Measurements from ENCODE around the gene RAC3.

The RAC3 gene

DNA sequence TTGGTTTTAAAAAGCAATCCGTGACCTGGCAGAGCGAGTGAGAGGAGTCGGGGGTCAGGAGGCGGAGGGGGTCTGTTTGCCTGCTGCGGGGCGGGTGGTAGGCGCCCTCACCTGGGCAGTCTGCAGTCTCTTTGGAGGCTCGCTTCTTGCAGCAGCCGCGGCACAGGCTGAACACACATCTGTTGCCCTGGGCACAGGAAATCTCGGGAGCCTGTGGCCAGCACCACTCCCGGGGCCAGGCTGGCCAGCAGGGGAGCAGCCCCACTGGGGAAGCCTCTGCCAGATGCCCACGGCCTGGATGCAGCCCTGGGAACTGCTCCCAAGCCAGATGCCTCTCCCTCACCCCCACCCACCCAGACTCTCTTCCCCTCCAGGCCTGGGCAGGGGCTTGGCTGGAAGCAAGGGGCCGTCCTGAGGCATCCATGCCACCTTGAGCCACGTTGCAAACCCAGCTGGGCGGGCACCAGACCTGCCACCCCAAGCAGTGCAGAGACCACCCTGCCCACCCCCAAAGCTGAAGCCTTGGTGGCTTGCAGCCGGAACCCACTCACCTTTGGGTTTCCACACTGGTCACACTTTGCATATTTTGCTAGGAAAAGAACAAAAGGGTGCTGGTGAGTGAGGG, 26.9 kb downstream of the RAC3 start:
- DNase-seq = no peak

GRCh38 chr17:82058855-82059249, 27.4 kb downstream of the RAC3 start:
- no peak for DNase-seq

DNA sequence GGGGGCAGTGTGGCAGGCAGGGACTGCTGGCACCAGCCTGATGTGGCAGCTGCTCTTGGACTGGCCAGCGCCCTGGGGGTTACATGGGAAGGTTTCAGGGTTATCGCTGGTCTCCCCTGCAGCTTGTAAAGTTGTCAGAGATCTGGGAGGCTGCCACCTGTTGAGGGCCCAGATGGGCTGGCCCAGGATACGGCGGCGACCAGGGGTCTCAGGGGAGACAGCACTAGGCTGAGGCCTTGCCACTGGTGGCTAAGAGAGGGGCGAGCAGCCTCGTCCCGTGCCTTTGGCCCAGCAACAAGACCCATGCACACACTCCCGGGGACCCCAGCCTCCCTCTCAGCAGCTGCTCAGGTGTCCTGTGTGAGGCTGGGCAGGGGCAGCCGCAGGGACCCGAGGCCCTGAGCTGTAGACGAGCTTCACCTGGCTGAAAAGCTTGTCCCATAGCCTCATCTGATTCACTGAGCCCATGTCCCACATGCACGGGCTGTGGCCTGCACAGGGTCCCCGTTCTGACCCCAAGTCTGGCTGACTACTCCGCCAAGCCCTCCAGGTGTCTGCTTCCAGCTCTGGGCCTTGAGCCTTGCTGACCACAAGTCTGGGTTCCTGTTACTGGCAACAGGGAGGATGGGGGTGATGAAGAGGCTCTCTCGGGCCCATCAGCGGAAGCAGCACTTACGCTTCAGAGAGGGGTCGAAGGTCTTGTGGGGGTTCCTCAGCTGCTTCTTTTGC, 28.0 kb downstream of the RAC3 start:
- no peak for DNase-seq

DNA sequence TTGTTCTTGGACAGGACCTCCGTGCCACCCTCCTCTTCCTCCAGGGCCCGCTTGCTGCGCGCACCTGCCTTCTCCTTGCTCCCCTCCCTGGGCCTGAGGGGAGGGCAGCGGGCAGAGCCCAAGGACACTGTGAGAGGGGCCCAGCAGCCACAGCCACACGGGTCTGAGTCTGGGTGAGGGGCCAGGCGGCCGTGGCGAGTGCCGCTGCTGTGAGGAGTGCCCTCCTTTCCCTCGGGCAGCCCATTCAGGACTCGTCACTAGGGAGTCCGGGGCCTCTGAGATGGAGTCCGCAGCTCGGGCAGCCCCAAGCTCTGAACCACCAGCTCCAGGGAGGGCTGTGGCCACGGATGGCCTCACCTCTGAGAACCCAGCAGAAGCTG, 28.5 kb downstream of the RAC3 start:
- no peak for DNase-seq

GRCh38 chr17:82060614-82061013, 29.1 kb downstream of the RAC3 start:
- DNase-seq = no peak

DNA sequence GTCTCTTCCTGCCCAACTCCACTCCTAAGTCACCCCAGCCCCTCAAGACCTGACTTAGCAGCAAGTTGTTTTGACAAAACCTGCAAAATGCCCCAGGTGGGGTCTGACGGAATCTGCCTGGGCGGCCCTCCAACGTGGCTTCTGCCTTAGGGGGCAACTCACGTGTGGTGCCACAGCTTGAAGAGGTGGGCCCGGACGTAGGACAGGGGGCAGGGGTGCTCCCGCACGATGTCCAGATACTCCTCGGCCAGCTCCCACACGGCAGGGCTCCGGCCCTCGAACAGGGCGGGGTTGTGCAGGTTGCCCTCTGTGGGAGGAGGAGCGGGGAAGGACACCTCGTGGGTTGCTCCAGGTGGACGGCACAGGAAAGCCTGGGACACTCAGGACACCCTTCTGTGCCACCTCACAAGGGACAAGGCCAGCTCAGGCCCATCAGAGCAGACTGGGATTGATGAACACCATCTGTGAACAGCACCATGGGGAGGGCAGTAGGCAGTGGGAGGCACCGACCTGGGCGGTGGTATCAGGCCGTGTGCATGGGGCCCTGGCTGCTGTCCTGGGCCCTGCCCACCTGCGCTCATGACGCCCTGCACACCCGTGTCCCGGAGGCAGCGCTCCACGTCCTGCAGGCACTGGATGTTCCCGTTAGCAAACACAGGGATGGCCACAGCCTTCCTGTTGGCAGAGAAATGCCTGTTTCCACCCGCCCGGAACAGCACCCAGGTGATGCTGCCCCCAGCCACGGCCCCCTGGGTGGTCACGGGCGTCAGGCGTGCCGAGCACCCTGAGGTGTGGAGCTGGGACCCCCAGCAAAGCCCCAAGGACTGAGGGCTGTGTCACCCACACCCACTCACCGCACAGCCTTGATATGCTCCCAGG, 29.8 kb downstream of the RAC3 start:
- no peak for DNase-seq

GRCh38 chr17:82062076-82062983, 30.9 kb downstream of the RAC3 start:
- DNase-seq = no peak

GRCh38 chr17:82062984-82063368, 31.5 kb downstream of the RAC3 start:
- no peak for DNase-seq

- DNase-seq = no peak
These were observed 32.2 kb downstream of the RAC3 start for GRCh38 chr17:82063424-82064415.

DNA sequence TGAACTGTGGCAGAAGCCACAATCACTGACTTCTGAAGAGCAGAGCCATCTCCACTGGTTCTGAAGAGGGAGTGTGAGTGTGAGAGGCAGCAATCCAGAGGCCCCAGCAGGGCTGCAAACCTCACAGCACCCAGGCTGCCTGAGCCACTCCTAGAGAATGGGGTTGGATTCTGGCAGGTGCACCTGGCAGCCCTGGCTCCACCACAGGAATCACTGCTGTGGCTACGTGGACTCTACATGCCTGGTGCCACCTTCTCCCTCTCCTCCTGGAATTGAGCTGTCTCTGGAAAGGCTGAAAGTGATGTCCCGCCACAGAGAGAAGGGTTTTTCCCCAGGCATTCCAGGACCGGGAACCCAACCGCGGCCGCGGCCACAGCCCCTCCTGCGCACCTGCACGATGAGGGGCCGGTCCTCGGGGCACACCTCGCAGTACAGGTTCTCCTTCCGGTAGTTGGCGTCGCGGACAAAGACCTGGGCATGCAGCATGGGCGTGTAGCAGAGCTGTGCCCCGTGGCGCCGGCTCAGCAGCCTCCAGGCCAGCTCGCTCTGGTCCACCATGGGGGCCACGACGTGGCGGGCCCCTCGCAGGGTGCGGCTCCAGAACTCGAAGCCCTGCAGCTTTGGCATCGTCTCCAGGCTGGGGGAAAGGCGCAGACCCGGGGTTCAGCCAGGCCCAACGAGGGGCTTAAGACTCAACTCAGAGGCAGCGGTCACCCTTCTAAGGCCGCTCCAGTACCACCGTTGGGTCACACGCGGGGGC, 33.1 kb downstream of the RAC3 start:
- DNase-seq = peak; percentile 11

- no peak for DNase-seq
These were observed 33.7 kb downstream of the RAC3 start for GRCh38 chr17:82065193-82065637.

GRCh38 chr17:82065638-82066303, 34.3 kb downstream of the RAC3 start, which contains the start of gene DUS1L:
Gene DUS1L, minus strand, starts transcription at chr17:82065804. Its CDS starts 745 bp downstream, at chr17:82065059.
- peak; percentile 60 for DNase-seq

- DNase-seq = no peak
These were observed 39.1 kb downstream of the RAC3 start for GRCh38 chr17:82070611-82071010.

- DNase-seq = no peak
These were observed 41.3 kb downstream of the RAC3 start for GRCh38 chr17:82072827-82073226.

DNA sequence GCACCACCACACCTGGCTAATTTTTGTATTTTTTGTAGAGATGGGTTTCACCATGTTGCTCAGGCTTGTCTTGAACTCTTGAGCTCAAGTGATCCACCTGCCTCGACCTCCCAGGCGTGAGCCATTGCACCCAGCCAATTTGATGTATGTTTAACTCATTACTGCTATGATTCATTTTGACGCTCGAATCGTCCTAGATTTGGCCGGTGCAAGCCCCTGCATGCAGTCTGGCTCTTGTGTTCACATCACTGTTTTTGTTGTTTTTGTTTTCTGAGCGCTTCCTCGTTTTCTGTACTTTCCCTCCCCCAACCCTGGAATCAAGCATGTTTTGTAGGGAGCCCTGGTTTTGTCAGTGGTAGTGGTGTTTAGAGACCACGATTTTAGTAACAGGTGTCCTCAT, 42.0 kb downstream of the RAC3 start:
- DNase-seq = no peak

- DNase-seq = no peak
These were observed 44.7 kb downstream of the RAC3 start for GRCh38 chr17:82076018-82076784.

DNA sequence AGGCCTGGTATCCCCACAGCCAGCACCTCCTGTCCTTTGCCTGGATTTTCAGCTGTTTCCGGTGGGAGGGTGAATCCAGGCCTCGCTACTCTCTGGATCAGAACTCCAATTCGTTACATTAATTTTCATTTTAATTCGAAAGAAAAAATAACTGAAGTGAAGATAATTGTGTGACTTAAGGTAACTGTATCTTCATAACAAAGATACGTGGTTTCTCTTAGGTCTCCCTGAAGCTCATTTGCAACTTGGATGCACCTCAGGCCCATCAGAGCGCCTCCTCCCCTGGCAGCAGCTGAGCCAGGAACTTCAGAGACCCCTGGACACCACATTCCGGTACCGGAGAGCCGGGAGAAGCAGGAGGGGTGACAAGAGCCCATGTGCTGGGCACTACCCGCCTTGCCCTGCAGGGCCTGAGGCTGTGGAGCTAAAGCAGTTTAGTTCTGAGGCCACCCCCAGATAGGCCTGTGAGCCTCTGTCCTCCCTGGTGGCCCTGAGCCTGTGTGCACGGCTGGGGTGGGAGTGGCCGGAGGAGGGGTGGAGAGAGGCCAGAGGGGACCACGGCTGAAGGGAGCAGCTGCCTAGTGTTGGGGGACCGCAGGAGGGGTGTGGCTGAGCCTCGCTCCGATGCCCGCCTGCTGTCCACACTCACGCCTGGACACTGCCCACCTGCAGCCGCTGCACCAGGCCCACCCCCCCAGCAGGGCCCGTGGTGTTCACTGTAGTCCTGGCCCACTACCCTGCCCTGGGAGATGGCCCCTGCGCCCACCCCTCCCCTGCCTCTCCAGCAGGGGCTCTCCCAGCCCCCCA, 45.5 kb downstream of the RAC3 start:
- no peak for DNase-seq

All from NCI-H774 (cell line).